ENCODE results near the gene CDH4. TPM values are rescaled to one million over a fixed set of nuclear protein-coding genes. Genes with fewer than 3 reads are reported as not detected.

CDH4 gene
- total and polyA plus RNA-seq, 9 of the 15 experiments (the other 6 are each of a cell fraction or from before 2014, with no cell fraction given): 0.04 TPM; not detected in 8

- TF ChIP-seq NONO (IDR thresholded peaks at IDR 0.05; ENCODE audit: low read depth in 2 of 2, low read length in 1 of 2) (no peak), STAT5A (IDR thresholded peaks at IDR 0.05; ENCODE audit: borderline replicate concordance, low read length) (no peak), YY1 (IDR thresholded peaks at IDR 0.05; ENCODE audit: borderline replicate concordance in 1 of 3, control insufficient read depth in 1 of 3, extremely low read depth in 1 of 3, insufficient read depth in 3 of 3, insufficient read length in 1 of 3, insufficient replicate concordance in 2 of 3, low read depth in 1 of 3, low read length in 2 of 3) (no peak), MEF2A (IDR thresholded peaks at IDR 0.05; ENCODE audit: control insufficient read depth, low read depth, low read length) (no peak), FOXP1 (CRISPR knock-in tag; IDR thresholded peaks at IDR 0.05) (no peak), ZNF347 (CRISPR knock-in tag; IDR thresholded peaks at IDR 0.05; ENCODE audit: low read depth) (no peak), TFE3 (CRISPR knock-in tag; IDR thresholded peaks at IDR 0.05) (peak; percentile 39; the same call in 1 of the 2 replicates)
- CTCF ChIA-PET (ENCODE audit: low intra/inter-chr PET ratio): no interaction called here
- Histone ChIP-seq H3K79me2 (ENCODE audit: control insufficient read depth, insufficient read depth, low read length) (no peaks in the 10 kb centered on the region), H3K4me3 (no peak overlapping the region), H3K27ac (ENCODE audit: extremely low read depth, low read depth, low read length) (no peak overlapping the region), H3K36me3 (ENCODE audit: control insufficient read depth, insufficient read depth, low read length) (no peaks in the 10 kb centered on the region), H2AFZ (ENCODE audit: low read depth, low read length) (no peak overlapping the region), H4K20me1 (replicated peaks; ENCODE audit: control insufficient read depth, insufficient read depth, low read length) (0 out of 2 replicates have a peak, but pooled peaks cover 3% of the 10 kb centered on the region), H3K9me1 (ENCODE audit: control insufficient read depth, insufficient read depth, low read length) (no peaks in the 10 kb centered on the region), H3K9me3 (replicated peaks; ENCODE audit: control insufficient read depth, insufficient read depth, low read depth, low read length) (no peaks in the 10 kb centered on the region), H3K4me1 (replicated peaks in 1 of 2; ENCODE audit: control insufficient read depth in 2 of 2, insufficient read depth in 2 of 2, low read length in 2 of 2) (no peaks in the 10 kb centered on the region), H3K9ac (ENCODE audit: insufficient read depth in 1 of 2, low read depth in 2 of 2, low read length in 2 of 2) (no peak overlapping the region), H3K4me2 (ENCODE audit: insufficient read depth, low read length) (no peak overlapping the region), H3K27me3 (ENCODE audit: control insufficient read depth in 2 of 2, insufficient read depth in 2 of 2, low read length in 2 of 2) (peaks cover 7 to 28% of the 10 kb centered on the region in 2 experiments; a peak in 4 of 5 replicates)
- FAIRE-seq: no peak
- WGBS (ENCODE audit: insufficient coverage, low coverage, missing lambda C conversion rate): 0% methylated on average over 2 of the region's 2 CpGs
- DNase-seq (ENCODE audit: extremely low read depth in 1 of 4, low spot score in 3 of 4): no peak
- ATAC-seq: no peak
- BruUV-seq (replicated peaks): no TSS peak
- POLR2A ChIA-PET: no interaction called here
- intact Hi-C loops (cut with micrococcal nuclease): no loop called here
- in situ Hi-C loops (cut with MboI): no loop called here
Observed at GRCh38 chr20:61551401-61551800, 299.3 kb downstream of the CDH4 start.
